Esophagus mucosa (tissue), 1 donor: ENCODE data around the gene MBNL1. TPM values are rescaled to one million over a fixed set of nuclear protein-coding genes. Genes with fewer than 3 reads are reported as not detected.

Experiments
- ATAC-seq: fragments of 200-7000 bp; cut with Tn5 transposase; one replicate; pipeline ENCODE4 v1.9.1; 2020
- total RNA-seq: library from RNA; stranded (reverse); gene quantifications from one replicate; pipeline ENCODE4 v1.2.4, GENCODE V29; 2023
- donor health status: DM: yes; HTN: yes; CAD: no.

The MBNL1 gene
- total RNA-seq, 1 donor from 2014 or later, result 95.4 TPM

DNA sequence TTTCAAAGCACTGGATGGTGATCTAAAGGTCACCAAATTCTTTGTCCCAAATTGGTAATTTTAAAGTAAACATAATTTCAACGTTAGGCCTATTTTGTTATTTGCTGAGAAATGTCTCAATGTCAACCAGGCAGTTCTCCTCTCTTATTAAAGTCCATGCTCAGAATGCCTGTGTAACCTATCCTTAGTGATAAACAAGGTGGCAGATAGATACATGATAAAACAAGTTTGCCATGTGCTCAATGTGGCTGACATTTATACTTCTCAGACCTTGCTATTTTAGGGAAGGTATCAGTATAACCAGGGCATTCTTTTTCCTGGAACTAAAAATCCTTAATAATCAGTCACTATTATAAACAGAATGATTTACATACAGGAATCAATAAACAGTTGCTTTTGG, 8.5 kb downstream of the MBNL1 start:
- ATAC-seq, result no peak

DNA sequence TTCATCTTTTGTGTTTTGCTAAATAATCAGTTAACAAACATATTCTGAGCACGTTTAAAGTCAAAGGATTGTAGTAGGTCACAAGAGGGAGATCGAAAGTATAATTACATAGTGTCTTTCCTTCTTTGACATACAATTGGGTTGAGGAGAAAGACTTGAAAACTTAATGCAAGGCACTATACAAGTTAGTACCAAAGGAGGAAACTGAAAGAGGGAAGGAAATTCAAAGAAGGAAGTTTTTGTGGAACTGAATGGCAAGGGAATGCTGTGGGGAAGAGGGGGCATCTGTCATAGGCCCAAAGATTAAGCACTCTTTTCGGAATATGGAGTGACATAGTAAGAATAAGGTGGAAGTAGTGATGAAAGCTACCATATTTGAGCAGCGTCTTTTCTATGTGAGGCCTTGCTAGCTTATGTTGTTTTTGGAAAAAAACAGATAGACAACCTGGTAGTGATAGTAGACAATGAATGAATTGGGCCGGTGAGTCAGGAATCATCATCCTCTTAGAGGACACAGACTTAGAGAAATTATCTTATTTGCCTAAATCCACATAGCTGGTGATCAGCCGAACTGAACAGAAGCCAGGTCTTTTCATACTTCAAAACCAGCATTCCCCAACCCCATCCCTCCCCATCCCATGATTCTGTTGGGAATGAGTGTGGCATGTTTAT, 10.2 kb downstream of the MBNL1 start:
- no peak for ATAC-seq

DNA sequence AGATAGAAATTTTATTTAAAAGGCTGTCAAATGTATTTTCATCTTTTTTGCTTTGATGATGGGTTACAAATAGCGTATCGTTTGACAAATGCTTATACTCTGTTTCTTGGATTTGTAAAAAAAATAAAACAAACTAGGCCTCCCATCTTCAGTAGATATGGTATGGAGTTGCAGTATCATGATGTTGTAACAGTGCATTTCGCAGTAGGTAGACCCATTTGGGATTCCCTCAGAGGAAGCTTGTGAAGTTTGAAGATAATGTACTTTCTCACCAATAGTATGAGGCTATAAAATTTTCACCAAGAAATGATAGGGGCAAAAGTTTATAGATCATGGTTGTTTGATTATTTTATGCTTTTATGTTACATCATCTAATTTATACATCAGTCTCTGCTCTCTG, 10.8 kb downstream of the MBNL1 start:
- no peak for ATAC-seq

DNA sequence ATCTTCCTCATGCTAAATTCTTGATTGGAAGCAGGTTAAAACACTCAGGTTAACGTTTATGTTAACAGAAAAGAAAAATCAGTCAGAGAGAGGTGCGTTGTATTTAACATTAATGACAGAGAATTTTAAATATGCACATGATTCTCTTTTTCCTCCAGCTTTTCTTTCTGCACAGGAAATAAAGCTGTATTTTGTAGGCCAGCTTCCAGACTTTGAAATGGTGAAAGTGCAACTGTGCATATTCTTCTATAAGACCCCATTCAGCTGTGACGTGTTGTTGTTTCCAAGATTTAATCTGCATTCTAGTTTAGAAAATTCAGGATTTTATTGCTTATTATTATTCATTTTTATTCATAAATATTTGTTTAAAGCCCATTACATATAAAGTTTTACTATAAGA, 11.8 kb downstream of the MBNL1 start:
- no peak for ATAC-seq

DNA sequence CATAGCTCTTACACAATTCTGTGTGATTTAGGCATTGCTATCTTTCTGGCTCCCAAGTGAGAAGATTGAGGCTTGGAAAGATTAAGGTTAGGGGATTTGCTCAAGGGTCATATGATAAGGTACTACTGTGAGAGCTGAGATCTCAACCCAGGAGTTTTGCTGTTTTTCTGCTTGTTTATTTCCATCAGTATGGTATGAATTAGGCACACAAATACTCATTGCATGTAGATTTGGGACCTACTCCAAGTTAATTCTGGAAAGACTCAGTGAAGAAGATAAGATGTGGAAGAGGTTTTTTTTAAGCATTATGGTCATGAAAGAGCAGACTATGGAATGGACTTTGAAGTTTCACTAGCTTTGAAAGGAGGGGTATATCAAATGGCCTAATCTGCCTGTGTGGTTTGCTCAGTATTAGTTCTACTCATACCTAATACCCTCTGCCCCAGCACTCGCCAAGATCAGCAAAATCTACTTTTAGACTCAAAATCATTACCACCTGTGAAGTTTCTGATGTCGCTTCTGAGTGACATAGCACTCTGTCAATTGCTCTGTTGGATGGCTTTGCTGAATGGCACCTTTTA, 12.5 kb downstream of the MBNL1 start:
- ATAC-seq, result no peak

DNA sequence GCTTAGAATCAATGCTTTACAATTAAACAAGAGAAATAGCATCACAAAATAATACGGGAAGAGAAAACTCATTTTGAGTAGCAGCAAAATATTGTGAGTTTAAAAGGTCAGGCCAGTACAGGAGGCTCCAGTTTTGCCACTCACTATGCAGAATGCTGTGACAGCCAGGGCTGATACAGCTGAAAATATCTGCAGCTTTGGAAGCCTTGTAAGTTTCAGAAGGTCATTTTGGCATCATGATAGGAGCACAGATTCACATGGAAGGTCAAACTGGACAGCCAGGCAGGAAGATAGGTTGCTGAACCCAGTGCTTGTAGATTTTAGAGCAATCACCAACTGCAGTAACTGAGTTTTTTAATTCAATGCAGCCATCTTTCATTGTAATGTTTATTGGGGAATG, 14.1 kb downstream of the MBNL1 start:
- ATAC-seq, result no peak

DNA sequence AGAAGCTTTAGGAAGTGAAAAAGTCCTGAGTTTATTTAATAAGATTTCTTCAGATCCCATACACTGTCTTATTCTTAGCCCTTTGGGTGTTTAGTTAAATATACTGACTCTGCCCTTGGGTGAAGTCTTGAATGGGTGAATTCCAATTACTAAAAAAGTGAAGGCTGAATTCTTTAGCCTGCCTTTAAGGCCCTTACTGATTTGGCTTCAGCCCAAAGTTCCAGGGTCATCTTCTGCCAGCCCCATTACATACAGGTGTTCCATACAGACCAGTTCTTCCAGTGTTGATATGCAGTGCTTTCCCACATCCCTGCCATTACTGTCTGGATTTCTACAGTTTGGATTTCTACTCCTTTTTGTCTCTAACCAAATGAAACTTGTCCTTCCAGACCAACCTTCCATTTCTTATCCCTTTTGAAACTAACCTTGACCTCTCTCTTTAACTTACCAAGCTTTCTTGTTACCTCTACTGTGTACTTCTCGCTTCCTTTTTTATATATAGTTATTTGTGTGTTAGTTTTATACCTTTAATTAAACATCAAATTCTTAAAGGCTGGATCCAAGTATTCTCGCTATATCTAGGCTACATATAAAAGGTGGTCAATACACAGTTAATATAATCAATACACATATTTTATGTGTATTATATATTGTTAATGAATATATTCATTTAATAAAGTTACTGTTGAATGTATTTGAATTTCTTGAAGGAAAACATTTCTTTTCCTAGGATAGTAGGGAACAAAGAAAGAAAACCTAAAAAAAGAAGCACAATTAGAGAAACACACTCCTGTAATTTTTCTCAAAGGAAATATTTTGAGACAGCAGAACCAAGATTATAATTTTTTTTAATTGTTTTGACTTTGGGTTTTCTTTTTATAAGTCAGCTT, 15.0 kb downstream of the MBNL1 start:
- no peak for ATAC-seq

DNA sequence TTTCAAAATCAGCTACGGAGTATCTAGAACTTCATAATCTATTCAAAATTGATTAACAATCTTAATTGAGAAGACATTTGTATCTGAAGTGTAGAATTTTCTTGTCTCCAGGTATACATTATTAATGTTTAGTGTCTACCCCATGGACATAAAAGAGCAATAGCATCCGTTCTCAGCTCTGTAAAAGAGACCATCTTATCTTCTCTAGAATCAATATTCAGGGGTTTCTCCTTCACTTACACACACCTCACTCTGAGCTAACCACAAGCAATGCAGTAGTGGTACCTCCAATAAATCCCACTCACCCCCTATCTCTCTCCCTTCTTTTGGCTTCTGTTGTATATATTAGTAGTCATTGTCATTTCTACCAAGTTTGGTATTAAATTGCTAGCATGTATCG, 16.2 kb downstream of the MBNL1 start:
- ATAC-seq, result no peak

DNA sequence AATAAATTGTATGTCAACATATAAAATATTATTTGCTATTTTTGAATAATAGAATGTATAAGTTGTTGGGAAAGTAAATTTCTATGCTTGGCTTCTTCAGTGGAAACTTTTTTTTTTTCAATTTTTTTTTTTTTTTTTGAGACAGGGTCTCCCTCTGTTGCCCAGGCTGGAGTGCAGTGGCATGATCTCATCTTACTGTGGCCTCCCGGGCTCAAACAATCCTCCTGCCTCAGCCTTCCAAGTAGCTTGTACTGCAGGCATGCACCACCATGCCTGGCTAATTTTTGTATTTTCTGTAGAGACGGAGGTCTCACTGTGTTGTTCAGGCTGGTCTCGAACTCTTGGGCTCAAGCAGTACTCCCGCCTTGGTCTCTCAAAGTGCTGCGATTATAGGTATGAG, 16.8 kb downstream of the MBNL1 start:
- no peak for ATAC-seq

DNA sequence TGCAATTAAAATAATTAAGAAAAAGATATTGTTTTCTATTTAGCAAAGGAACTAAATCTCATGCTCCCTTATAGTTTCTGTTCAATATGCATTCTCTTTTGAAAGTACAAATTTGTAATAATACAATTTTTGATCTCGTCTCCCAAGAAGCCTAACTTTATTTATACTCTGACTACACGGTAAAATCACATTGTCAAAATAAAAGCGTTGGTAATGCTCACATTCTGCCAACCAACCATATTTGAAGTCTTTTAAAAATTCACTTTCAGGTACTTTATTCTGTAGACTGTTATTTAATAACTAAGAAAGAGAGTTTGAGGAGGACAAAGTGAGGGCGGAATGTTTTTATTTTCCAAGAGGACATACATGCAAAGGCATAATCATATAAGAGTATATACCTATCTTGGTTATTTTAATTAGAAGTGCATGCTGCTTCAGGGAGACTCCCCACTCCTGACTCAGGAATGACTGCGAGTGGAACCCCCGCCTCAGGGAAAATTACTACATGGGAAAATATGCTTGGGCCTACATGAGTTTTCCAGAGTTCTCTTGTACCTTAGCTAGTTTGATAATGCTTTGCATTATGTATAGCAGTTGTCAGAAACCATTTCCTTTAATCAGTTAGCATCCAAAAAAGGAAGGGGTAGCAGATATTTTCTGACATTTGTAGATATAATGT, 19.3 kb downstream of the MBNL1 start:
- ATAC-seq, result peak; percentile 52

DNA sequence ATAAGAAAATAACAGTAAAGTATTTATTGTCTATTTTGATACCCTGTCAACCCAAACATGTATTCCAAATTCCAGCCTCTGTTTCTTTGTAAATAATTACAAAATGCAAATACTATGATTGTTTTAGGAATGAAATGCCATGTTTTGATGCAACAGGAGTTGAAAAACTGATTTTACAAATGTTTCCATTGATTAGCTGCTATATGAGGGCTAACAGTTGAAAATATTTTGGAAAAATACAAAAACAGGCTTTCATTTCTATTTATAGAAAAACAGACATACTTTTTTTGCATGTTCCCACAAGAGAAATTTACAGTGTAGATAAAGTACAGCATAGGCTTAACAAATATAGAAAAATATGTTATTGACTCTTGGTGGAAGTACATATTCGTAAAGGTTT, 20.0 kb downstream of the MBNL1 start:
- no peak for ATAC-seq

DNA sequence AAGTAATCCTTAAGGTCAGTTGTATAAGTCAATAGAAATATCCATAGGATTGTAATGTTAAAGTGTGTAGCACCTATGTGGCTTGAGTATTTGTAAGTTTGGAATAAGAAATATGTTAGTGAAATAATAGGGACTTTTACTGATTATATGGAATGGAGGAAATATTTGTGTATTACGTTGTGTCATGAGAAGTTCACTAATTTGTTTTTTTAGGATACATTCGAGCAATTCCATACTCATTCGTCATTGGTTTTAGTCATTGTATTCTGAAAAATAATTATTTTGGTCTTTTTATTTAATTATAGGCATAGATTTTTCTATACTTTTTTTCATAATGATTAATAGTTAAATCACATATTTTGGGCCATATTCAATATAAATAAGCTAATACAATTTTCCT, 21.0 kb downstream of the MBNL1 start:
- no peak for ATAC-seq

DNA sequence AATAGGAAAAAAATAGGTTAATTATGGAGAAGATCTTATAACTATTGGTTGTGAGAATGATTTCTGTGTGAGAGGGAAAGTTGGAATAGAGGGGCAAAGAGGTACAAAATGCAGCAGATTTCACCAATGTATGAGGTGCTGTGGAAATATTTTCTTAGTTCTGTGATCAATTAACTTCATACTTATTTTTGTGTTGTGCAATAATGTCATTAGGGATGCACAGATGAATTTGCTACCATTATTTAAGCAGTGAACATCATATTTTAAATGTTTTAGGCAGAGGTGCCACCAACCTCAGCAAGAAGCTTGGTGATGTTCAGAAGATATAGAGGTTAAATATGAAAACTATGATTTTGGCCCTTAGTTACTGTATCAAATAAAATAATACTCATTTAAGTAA, 21.6 kb downstream of the MBNL1 start:
- ATAC-seq, result no peak

DNA sequence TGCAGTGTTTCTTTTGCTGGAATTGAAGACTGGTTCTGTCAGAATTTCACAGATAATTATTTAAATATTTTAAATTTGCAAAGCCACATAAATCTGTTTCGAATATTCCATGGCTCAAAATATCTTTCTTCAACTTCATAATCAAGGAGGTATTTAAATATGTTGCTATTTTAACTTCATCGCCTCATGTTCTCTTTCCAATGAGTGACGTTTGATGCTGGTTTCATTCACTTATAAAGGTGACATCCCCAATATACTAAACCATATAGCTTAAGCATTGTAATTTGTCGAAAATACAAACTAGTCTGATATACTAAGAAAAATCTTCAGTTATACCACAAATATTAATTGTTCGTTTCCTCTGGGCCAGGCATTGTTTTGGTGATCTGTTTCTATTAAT, 22.5 kb downstream of the MBNL1 start:
- ATAC-seq, result no peak

DNA sequence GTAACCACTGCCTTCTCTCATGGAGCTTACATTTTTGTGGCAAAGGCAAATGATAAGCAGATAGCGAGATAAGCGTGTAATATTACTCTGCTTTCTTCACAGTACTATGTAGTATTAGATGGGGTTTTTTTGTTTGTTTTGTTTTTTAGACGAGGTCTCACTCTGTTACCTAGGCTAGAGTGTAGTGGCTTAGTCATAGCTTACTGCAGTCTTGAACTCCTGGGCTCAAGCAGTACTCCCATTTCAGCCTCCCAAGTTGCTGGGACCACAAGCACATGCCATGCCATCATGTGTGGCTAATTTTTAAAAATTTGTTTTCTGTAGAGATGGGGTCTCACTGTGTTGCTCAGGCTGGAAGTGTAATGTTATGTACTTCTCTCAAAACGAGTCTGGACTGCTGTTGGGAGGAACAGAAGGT, 22.9 kb downstream of the MBNL1 start:
- no peak for ATAC-seq

DNA sequence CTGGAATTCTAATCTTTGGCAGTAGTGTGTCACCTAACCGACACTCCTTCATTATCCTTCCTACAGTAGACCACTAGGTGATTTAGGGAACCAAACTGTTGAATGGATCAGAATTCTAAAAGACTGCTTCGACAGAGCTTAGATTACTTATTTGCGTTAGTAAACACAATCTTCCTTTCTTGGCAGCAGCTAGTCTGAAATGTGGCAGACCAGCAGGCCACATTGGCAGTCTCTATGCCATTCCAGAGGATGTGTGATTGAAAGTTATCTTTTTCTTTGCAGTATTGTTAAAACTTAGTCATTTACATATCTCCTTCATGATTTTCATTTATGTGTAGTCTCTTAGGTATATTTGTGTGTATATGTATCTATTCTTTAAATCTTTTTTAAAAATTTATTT, 23.6 kb downstream of the MBNL1 start:
- no peak for ATAC-seq

DNA sequence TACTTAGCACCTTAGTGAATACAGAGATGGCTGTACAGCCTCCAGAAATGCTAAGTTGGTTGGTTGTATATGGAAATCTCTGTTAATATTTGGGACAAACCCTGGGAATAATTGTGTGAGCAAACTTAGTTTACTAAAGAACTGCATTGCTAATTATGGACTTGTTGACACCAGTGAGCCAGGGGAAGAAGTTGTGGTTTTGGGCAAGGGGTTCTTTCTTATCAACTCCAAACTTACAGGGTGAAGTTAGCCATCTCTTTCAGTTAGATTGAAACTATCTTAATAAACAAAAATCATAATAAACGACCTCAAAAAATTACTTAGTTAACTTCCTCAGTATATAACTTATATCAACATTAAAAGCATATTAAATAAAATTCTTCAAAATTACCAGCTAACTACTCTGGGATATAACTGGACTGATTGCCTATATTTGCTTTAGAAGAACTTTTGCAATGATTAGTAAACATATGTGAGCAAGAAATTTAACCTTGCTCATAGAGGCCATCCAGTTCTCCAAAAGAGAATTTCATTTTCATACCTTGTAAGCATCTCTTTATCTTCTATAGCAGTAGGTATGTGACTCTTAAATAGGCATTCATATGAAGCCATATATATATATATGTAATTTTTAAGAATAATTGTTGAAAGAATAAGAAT, 24.7 kb downstream of the MBNL1 start:
- no peak for ATAC-seq

DNA sequence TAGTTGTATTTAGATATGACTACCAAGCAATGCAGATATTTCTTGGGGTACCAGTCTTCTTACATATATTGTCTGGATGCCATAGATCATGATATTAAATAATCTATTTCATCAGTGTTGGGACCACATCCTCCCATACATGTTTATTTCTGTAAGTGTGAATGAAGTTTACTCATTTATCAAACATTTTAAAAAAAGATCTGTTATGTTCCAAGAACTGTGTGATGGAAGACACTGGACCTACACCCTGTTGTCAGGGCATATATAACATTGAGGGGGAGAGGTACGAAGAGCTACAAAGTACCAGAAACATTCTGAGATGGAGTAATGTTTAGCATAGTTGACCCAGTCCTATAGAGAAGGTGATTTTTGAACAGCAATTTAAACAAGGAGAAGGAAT, 26.6 kb downstream of the MBNL1 start:
- ATAC-seq, result no peak

DNA sequence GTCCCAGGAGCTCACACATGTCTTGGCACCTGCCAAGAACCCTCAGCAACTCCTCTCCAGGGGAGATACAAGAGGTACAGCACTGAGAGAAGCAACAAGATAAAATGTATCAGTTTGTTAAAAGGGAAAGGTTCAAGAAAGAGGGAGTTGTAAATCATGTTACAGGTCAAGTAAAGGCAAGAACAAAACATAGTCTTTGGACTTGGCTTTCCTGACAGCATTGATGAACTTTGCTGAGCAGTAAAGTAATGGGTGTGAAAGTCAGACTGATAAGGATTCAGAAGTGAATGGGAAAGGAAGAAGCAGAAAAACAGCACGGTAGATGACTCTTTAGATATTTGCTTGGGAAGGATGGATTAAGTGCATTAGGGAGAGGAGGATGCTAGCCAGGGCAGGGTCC, 27.1 kb downstream of the MBNL1 start:
- ATAC-seq, result no peak

DNA sequence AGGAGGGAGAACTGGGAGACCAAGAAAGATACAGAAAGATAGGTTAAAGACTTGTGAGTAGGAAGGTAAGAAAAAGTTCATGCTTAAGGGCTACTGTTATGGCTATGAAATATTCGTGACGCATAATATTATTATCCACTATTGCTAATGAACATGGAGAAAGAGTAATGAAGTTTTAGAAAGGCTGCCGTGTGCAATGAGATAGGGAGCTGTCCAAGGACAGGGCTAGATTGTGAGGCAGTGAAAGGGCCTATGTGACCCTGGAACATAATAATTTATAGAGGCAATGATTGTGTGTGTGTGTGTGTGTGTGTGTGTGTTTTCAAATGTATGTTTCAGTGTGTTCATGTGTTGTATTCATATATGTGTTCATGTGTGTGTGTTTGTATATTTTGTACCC, 27.7 kb downstream of the MBNL1 start:
- ATAC-seq, result no peak

DNA sequence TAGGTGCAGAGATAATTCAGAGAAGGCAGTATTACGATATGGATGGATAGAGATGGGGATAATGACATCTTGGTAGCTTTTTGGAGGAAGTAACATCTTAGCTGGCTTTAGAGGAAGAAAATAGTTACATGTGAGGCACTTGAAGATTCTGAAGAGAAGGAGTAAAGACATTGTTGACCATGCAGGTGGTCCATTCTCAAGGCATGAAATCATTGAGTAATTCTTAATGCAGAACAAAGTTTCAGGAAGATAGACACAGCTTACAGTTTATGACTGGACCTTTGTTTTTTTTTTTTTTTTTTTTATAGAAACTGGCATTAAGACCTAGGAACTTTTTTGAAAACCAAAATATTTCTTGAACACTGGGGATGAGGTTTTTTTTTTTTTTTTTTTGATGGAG, 28.2 kb downstream of the MBNL1 start:
- ATAC-seq, result no peak

DNA sequence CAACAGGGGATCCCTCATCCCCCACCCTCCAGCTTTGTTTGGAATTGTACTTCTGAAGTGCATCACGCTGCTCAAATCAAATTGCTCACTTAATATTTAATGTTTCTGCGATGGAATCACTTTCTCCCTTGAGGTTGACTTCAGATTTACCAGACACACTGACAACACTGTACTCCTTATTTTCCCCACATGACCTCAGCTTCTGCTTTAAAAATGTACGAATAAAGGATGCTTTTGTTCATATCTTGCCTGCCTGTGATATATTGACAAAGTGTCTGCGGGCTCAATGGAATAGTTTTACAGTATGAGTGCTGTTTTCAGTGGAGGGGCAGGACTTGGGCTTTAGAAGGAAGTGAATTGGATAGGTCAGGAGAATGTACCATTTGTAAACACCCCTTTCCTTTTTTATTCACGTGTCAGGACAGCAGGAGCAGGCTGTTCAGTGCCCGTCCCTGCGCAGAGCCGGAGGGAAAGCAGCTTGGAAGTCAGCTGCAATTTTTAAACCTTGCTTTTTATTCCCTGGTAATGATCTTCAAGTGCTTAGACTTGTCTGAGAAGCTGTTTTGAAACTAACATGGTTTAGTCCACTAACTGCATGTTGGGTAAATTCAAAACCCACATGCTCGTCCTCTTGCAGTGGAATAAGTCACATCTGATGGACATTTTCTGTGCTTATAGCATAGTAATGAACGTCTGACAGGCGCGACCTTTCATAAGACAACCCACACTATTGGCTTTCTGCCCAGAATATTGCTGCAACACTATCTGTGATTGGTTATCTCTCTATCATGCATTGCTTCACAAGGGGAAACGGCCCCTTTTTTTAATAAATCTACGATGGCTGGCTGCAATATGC, 29.9 kb downstream of the MBNL1 start:
- ATAC-seq, result peak; percentile 79
